AG09309 (cell line): ENCODE data around the gene ABCA13.

Source experiments
- DNase-seq: peaks from one replicate; pipeline ENCODE4 v3.0.0-alpha.2; 2010; ENCODE audit warnings: low read depth
- H3K4me3 ChIP-seq: 2 replicates; pipeline ENCODE4 v1.5.1; 2011; ENCODE audit warnings: mild to moderate bottlenecking, low read depth, low read length, moderate library complexity; ENCODE audit not compliant: control insufficient read depth
- TF ChIP-seq, protein P1 (sequence below): IDR thresholded peaks from 2 replicates; pipeline ENCODE4 v1.5.1; 2011; ENCODE audit warnings: mild to moderate bottlenecking, low read depth, low read length, inconsistent platforms; ENCODE audit not compliant: insufficient read depth, control insufficient read depth; ENCODE audit errors: missing control alignments

ABCA13 gene

DNA sequence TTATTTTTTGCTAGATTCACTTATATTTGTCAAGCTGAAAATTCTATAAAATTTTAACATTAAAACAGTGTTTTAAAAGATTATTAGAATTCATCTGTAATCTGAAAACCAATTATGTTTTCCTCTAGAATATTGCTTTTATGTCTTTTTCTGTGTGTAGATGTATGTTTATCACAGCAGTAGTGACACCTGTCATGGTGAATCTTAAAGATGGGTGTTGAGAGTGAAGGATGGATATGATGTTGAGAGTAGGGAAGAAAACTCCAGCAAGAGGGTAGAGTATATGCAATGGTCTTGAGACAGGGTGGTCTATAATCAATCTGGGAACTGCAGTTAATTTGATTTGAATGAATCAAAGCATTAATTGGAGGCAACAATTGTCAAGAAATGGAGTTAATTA is 416.2 kb downstream of the ABCA13 start:
- no peak for DNase-seq
- H3K4me3 ChIP-seq, result no peak overlapping the region
- TF ChIP-seq, protein P1, sequence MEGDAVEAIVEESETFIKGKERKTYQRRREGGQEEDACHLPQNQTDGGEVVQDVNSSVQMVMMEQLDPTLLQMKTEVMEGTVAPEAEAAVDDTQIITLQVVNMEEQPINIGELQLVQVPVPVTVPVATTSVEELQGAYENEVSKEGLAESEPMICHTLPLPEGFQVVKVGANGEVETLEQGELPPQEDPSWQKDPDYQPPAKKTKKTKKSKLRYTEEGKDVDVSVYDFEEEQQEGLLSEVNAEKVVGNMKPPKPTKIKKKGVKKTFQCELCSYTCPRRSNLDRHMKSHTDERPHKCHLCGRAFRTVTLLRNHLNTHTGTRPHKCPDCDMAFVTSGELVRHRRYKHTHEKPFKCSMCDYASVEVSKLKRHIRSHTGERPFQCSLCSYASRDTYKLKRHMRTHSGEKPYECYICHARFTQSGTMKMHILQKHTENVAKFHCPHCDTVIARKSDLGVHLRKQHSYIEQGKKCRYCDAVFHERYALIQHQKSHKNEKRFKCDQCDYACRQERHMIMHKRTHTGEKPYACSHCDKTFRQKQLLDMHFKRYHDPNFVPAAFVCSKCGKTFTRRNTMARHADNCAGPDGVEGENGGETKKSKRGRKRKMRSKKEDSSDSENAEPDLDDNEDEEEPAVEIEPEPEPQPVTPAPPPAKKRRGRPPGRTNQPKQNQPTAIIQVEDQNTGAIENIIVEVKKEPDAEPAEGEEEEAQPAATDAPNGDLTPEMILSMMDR, result no peak

DNA sequence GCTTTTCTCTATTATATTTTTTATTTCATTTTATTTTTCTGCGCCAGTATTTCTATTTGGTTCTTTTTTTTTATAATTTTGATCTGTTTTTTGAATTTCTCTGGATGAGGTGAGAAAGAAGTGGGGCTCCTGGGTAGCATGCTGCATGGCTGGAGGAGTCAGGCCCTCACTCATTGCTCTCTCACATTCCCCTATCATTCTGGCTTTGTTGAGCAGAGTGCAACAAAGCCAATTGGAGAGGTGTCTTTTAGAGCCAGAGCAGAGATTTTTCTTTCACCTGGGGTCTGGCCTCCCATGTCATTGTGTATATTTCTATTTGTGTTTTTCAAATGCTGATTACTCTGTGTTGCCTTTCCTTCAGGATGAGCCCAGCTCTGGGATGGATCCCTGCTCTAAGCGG is 423.1 kb downstream of the ABCA13 start:
- no peak for DNase-seq
- no peak overlapping the region for H3K4me3 ChIP-seq
- TF ChIP-seq, protein P1, result no peak

DNA sequence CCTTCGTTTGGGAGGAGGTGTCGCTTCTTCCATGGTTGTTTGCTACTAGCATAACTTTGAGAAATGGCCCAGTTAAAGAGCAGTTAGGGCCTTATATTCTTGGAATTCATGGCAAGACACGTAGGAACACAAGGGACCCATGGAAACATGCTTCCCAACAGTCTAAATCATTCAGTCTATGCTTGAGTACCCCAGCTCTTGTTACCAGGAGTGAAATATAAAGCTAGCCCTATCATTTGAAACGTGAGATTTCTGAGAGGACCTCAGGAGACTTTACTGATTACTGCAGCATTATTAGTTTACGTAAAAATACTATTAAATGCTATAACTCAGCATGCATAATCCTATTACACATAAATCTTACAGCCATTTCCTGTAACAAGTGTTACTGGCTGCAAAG is 424.5 kb downstream of the ABCA13 start:
- no peak for DNase-seq
- TF ChIP-seq, protein P1, result no peak

DNA sequence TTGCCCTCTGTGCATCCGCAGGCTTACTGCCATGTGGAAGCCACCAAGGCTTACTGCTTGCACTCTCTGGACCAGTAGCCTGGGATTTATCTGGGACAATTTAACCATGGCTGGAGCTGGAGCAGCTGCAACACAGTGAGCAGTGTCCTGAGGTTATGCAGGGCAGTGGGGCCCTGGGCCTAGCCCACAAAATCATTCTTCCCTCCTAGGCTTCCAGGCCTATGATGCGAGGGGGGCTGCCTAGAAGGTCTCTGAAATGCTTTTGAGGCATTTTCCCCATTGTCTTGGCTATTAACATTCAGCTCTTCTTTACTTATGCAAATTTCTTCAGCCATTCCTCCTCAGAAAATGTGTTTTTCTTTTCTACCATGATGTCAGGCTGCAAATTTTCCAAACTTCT is 439.4 kb downstream of the ABCA13 start:
- no peak overlapping the region for H3K4me3 ChIP-seq
- TF ChIP-seq, protein P1, result no peak
- DNase-seq, result no peak

More for the DNA sequence above, 424.5 kb downstream of the ABCA13 start:
- no peak overlapping the region for H3K4me3 ChIP-seq

DNA sequence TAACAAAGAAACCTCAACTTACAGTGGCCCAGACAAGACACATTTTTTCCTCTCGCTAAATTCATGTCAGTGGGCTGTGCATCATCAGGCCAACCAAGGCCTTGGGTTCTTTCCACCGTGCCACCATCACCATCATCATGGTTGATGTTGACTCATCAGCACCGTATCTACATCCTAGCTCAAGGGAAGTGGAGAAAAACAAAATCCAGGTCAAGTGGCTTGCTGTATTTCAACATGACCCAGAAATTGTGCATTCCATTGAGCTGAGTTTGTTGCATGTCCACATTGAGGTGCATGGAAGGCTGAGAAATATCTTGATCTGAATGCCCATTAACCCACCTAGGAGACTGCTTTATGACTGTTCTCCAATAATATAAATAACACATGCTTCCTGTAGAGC is 440.7 kb downstream of the ABCA13 start:
- no peak for DNase-seq
- TF ChIP-seq, protein P1, result no peak
- H3K4me3 ChIP-seq, result no peak overlapping the region

DNA sequence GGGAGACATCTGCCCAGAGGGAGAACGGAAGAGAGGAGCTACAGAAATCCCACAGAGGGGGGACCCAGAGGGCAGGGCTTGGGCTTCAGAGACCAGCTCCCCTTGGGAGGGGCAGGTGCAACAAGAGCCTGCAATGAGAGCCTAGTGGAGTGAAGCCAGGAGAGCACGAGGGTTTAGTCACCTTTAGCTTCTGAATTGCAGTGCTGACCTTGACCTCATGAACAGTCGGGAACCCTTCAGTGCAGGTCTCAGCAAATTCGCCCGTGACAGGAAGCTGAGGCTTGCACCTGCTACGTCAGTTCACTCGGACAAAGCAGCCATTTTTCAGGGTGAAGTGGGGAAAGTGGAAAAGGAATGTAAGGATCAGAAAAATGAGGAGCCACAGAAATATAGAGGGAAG is 446.2 kb downstream of the ABCA13 start:
- no peak overlapping the region for H3K4me3 ChIP-seq
- DNase-seq, result no peak
- TF ChIP-seq, protein P1, result no peak

DNA sequence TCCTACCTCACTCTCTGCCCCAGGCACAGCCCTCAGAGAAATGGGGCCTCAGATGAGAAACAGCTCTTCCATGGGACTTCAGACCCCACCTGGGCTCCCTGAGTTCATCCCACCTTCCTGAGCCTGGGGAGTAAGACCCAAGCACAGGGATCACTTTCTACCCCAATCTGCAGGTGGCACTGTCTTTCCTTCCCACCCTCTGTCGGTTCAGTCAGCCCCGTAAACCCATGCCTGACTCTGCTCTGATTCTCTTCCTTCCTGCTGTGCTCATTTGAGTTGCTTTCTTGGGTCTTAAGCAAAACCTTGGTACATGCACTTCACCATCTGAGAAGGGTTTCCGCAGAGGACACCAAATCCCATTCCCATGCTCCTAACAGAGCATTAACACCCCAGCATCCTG is 446.7 kb downstream of the ABCA13 start:
- TF ChIP-seq, protein P1, result no peak
- H3K4me3 ChIP-seq, result no peak overlapping the region
- DNase-seq, result no peak
